ENCODE measurements around the gene SPARC. TPM values are rescaled to one million over a fixed set of nuclear protein-coding genes. Genes with fewer than 3 reads are reported as not detected.

SPARC gene
- total RNA-seq, 1 experiment from 2014 or later, result 320 TPM

GRCh38 chr5:151722546-151722945 lies 35.8 kb upstream of the SPARC start:
- Histone ChIP-seq H3K23me2 (ENCODE audit: insufficient read length, low read depth, low read length, poor library complexity, severe bottlenecking) (no peaks in the 10 kb centered on the region), H3K9me3 (ENCODE audit: control insufficient read depth, low read depth, low read length) (no peaks in the 10 kb centered on the region), H3K18ac (ENCODE audit: insufficient read length, low read depth, low read length) (no peak overlapping the region), H3K4me1 (ENCODE audit: insufficient read depth, low read length) (peaks cover 7% of the 10 kb centered on the region), H3K4ac (ENCODE audit: low read depth, low read length) (no peak overlapping the region), H2BK5ac (ENCODE audit: insufficient read length, low read length) (no peak overlapping the region), H2BK15ac (ENCODE audit: low read depth, low read length) (no peak overlapping the region), H2BK120ac (ENCODE audit: low read depth, low read length, poor library complexity, severe bottlenecking) (no peak overlapping the region), H2BK20ac (ENCODE audit: low read depth, low read length, poor library complexity, severe bottlenecking) (no peak overlapping the region), H3K79me1 (ENCODE audit: insufficient read depth, low read depth, low read length, poor library complexity, severe bottlenecking) (no peaks in the 10 kb centered on the region), H3K9ac (ENCODE audit: extremely low read depth, insufficient read length, low read length) (no peak overlapping the region), H3T11ph (ENCODE audit: low read length) (no peak overlapping the region), H3K56ac (ENCODE audit: insufficient read length, low read depth, low read length) (no peak overlapping the region), H3K79me2 (ENCODE audit: insufficient read depth, low read length) (no peaks in the 10 kb centered on the region), H3K4me2 (ENCODE audit: insufficient read depth, insufficient read length, low read length) (no peak overlapping the region), H3K14ac (ENCODE audit: insufficient read depth, low read length) (no peak overlapping the region), H2BK12ac (ENCODE audit: insufficient read length, low read depth, low read length) (no peak overlapping the region), H4K8ac (replicated peaks; ENCODE audit: insufficient read length, low read depth, low read length) (no peak overlapping the region), H3K27me3 (ENCODE audit: insufficient read depth, low read length) (no peaks in the 10 kb centered on the region), H4K5ac (ENCODE audit: insufficient read length, low read depth, low read length) (no peak overlapping the region), H2AFZ (ENCODE audit: low read length) (no peak overlapping the region), H2AK5ac (ENCODE audit: insufficient read length, low read length) (no peak overlapping the region), H3K27ac (ENCODE audit: insufficient read length, low read depth, low read length) (no peak overlapping the region), H3K23ac (ENCODE audit: insufficient read length, low read depth, low read length) (no peak overlapping the region), H4K20me1 (ENCODE audit: control insufficient read depth, insufficient read depth, insufficient read length) (no peaks in the 10 kb centered on the region), H4K91ac (ENCODE audit: insufficient read length, low read depth, low read length) (no peak overlapping the region)
- Mint-ChIP-seq H3K4me1 (peaks cover 15 to 23% of the 10 kb centered on the region in 2 experiments), H3K27ac (no peak overlapping the region), H3K4me3 (no peak overlapping the region), H3K27me3 (ENCODE audit: low read depth) (peaks cover 1% of the 10 kb centered on the region), H3K36me3 (ENCODE audit: insufficient read depth in 1 of 3, low read depth in 3 of 3) (peaks cover 0 to 5% (median 0%) of the 10 kb centered on the region in 3 experiments; a peak in 2 of 7 replicates), H3K9me3 (peaks cover 0 to 4% of the 10 kb centered on the region in 2 experiments; a peak in 4 of 5 replicates)
- no peak for DNase-seq
- no peak for TF ChIP-seq CTCF (conservative IDR thresholded peaks at IDR 0.05)

All from H9 (cell line).